ENCODE data around the gene TENM3.

The TENM3 gene

GRCh38 chr4:182741054-182741453, 497.9 kb downstream of the TENM3 start:
- Histone ChIP-seq H3K79me2 (ENCODE audit: low read length) (no peaks in the 10 kb centered on the region), H3K27ac (ENCODE audit: low read length) (no peak overlapping the region), H3K9me2 (replicated peaks; ENCODE audit: insufficient read depth, low read length) (no peaks in the 10 kb centered on the region), H3K9me3 (replicated peaks; ENCODE audit: insufficient read depth, low read length) (no peaks in the 10 kb centered on the region), H4K20me1 (ENCODE audit: insufficient read depth, low read length) (no peaks in the 10 kb centered on the region), H3K4me1 (ENCODE audit: low read length) (no peaks in the 10 kb centered on the region), H3F3A (ENCODE audit: insufficient read depth, low read length) (no peaks in the 10 kb centered on the region), H3K4me3 (ENCODE audit: low read length) (no peak overlapping the region), H3K4me2 (ENCODE audit: low read depth, low read length) (no peak overlapping the region), H3K36me3 (replicated peaks; ENCODE audit: insufficient read depth, low read length) (no peaks in the 10 kb centered on the region), H3K27me3 (replicated peaks; ENCODE audit: insufficient read depth, low read length) (no peaks in the 10 kb centered on the region), H3K9ac (ENCODE audit: low read length) (no peak overlapping the region), H2AFZ (ENCODE audit: low read length) (no peak overlapping the region)
- DNase-seq = no peak
- TF ChIP-seq EZH2phosphoT487 (IDR thresholded peaks at IDR 0.05; ENCODE audit: low read length) (no peak), CTCF (IDR thresholded peaks at IDR 0.05; ENCODE audit: low read length) (no peak), EZH2 (optimal IDR thresholded peaks at IDR 0.05; ENCODE audit: low read depth, low read length) (no peak)

- H3K27ac ChIP-seq (ENCODE audit: low read length) = no peak overlapping the region
- no peaks in the 10 kb centered on the region for H3K9me3 ChIP-seq (replicated peaks; ENCODE audit: insufficient read depth, low read length)
- no peak for TF ChIP-seq CTCF (IDR thresholded peaks at IDR 0.05; ENCODE audit: low read length)
- no peak for TF ChIP-seq EZH2phosphoT487 (IDR thresholded peaks at IDR 0.05; ENCODE audit: low read length)
- TF ChIP-seq EZH2 (optimal IDR thresholded peaks at IDR 0.05; ENCODE audit: low read depth, low read length) = no peak
- no peaks in the 10 kb centered on the region for H3K9me2 ChIP-seq (replicated peaks; ENCODE audit: insufficient read depth, low read length)
- no peaks in the 10 kb centered on the region for H3K79me2 ChIP-seq (ENCODE audit: low read length)
- H3K9ac ChIP-seq (ENCODE audit: low read length) = no peak overlapping the region
- H4K20me1 ChIP-seq (ENCODE audit: insufficient read depth, low read length) = no peaks in the 10 kb centered on the region
- no peaks in the 10 kb centered on the region for H3K4me1 ChIP-seq (ENCODE audit: low read length)
- no peaks in the 10 kb centered on the region for H3F3A ChIP-seq (ENCODE audit: insufficient read depth, low read length)
- no peak overlapping the region for H2AFZ ChIP-seq (ENCODE audit: low read length)
- no peak overlapping the region for H3K4me2 ChIP-seq (ENCODE audit: low read depth, low read length)
- no peak overlapping the region for H3K4me3 ChIP-seq (ENCODE audit: low read length)
- H3K27me3 ChIP-seq (replicated peaks; ENCODE audit: insufficient read depth, low read length) = no peaks in the 10 kb centered on the region
- H3K36me3 ChIP-seq (replicated peaks; ENCODE audit: insufficient read depth, low read length) = no peaks in the 10 kb centered on the region
- DNase-seq = no peak
Observed at GRCh38 chr4:182741914-182742313, 498.7 kb downstream of the TENM3 start.

DNA sequence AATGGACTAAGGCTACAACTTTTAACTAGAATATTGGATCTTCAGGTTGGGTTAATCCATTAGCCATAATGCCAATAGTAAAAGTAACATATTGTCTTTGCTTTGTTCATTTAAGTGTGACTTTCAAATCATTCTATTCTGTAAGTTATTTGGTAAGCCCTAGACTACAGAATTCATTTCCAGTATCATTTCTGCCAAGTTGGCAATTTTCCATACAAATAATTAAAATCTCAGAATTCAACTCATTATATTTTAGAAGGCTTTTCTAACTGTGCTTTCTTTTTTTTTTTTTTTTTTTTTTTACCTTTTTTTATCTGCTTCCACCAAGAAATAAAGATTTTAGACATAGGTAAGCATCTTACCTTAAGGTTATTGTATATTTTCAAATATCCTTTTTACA, 500.6 kb downstream of the TENM3 start:
- no peaks in the 10 kb centered on the region for H3K27me3 ChIP-seq (replicated peaks; ENCODE audit: insufficient read depth, low read length)

More for the DNA sequence above, 500.6 kb downstream of the TENM3 start:
- Histone ChIP-seq H4K20me1 (ENCODE audit: insufficient read depth, low read length) (no peaks in the 10 kb centered on the region), H3K79me2 (ENCODE audit: low read length) (no peaks in the 10 kb centered on the region), H3K4me3 (ENCODE audit: low read length) (no peak overlapping the region), H3K9ac (ENCODE audit: low read length) (no peak overlapping the region), H3K9me2 (replicated peaks; ENCODE audit: insufficient read depth, low read length) (no peaks in the 10 kb centered on the region), H3K4me2 (ENCODE audit: low read depth, low read length) (no peak overlapping the region), H3K36me3 (replicated peaks; ENCODE audit: insufficient read depth, low read length) (no peaks in the 10 kb centered on the region), H3K27ac (ENCODE audit: low read length) (no peak overlapping the region), H3K4me1 (ENCODE audit: low read length) (no peaks in the 10 kb centered on the region), H2AFZ (ENCODE audit: low read length) (no peak overlapping the region), H3K9me3 (replicated peaks; ENCODE audit: insufficient read depth, low read length) (no peaks in the 10 kb centered on the region), H3F3A (ENCODE audit: insufficient read depth, low read length) (no peaks in the 10 kb centered on the region)
- no peak for TF ChIP-seq EZH2phosphoT487 (IDR thresholded peaks at IDR 0.05; ENCODE audit: low read length)
- TF ChIP-seq CTCF (IDR thresholded peaks at IDR 0.05; ENCODE audit: low read length) = no peak
- TF ChIP-seq EZH2 (optimal IDR thresholded peaks at IDR 0.05; ENCODE audit: low read depth, low read length) = no peak
- DNase-seq = no peak

All from MM.1S (cell line).